Measurements from ENCODE around the gene TDRD9.

Gene TDRD9

DNA sequence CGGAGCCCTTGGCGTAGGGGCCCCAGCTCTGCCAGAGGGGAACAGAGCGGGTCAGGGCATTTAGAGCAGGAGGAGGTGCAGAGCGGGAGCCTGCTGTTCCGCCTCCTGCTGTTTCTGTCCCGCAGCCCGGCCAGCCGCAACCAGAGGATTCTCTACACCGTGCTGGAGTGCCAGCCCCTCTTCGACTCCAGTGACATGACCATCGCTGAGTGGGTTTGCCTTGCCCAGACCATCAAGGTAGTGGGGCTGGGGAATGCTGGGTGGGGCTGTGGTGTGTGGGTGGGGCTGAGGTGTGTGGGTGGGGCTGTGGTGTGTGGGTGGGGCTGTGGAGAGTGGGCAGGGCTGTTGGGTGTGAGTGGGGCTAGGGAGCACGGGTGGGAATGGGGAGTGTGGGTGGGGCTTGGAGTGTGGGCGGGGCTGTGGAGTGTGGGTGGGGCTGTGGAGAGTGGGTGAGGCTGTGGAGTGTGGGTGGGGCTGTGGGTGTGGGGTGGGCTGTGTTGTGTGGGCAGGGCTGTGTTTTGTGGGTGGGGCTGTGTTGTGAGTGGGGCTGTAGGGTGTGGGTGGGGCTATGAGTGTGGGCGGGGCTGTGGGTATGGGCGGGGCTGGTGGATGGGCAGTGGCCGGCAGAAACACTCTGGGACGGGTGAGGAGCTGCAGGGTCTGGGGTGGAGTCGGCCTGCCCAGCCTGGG lies 165.3 kb downstream of the TDRD9 start:
- no peak for DNase-seq

DNA sequence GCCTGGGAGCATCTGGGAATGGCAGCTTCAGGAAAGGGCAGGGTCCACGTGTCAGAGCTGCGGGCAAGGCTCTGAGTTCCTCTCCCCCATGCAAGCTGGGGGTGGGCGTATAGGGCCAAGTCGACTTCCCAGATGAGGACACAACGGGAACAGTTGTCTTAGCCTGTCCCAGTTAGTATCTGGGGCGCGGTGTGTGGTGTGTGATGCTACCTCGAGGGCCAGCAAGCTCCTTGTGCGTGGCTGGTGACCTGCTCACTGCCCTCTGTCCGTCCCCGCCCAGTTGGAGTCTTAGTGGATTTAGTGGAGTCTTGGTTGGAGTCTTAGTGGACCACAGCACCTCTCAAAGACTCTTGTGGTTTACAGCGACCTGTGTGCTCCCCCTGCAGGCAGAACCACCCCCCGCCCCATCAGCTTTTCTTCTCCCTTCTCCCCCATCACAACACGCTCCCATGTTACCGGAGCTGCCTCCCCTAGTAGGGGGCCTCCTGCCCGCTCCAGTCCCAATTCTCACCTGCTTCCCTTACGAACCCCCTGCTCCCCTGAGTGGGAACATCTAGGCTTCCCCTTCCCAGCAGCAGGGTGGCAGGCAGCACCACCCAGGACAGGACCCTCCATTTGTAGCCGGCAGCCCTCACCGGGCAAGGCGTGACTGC lies 165.9 kb downstream of the TDRD9 start:
- DNase-seq = no peak

DNA sequence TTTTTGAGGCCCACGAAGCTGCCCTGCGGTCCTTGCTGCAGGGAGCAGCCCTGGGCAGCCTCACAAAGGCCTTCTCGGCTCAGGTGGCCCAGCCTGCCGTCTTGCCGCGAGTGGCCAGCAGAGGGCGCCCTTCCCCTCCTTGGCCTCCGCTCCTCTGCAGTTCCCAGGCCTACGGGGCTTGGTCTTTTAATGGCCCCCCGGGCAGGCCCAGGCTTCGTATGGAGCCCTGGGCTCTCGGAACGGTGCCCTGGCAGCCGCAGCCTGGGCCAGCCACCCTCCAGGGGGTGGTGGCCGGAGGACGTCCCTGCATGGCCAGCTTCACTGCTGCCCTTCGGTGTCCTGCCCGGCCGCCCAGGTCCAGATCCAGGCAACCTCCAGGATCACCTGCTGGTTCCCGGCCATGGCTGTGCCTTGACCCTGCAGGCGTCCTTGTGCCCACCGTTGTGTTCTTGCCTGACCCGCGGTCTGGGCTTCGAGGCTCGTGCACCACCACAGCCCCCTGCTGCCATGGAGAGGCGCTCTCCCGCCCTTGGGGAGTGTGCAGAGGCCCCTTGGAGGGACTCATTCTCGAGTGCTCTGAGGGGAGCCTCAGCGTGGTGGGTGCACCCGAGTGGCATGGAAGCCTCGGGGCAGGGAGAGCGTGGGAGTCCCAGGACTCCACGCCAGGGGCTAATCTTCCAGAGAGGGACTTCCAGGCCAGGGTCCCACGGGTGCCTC lies 166.6 kb downstream of the TDRD9 start:
- DNase-seq = peak; percentile 44 to 76 (median 59)

DNA sequence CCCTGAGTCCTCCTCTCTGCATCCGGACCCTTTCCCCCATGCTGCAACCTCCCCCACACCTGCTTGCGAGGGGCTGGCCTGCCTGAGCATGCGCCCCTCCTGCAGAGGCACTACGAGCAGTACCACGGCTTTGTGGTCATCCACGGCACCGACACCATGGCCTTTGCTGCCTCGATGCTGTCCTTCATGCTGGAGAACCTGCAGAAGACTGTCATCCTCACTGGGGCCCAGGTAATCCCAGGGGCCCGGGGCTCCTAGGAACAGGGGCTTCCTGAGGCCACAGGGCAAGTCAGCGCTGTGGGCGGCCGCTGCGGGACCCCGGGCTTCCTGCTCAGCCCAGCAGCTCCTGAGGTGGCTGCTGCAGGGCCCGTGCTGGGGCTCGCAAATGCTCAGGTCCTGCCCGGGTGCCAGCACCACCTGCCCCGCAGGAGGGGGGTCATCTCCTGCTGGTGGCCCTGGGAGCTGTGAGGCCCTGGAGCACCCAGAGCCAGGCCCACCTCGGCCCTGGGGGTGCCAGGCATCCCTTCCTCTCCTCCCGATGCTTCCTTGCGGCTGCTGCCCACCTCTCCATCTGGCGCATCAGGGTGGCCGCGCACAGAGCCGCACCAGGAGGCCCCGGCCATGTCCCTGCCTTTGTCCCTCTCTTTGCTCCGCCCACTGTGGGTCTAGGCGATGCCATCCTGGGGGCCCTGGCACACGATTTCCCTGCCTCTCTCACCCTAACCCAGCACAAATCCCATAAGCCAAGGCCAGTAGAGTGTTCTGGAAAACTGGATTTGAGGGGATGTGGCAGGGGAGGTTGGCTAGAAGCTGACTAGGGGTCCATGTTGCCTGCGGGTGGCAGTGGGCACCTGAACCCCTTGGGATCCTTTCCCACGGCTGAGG lies 167.4 kb downstream of the TDRD9 start:
- DNase-seq = no peak

DNA sequence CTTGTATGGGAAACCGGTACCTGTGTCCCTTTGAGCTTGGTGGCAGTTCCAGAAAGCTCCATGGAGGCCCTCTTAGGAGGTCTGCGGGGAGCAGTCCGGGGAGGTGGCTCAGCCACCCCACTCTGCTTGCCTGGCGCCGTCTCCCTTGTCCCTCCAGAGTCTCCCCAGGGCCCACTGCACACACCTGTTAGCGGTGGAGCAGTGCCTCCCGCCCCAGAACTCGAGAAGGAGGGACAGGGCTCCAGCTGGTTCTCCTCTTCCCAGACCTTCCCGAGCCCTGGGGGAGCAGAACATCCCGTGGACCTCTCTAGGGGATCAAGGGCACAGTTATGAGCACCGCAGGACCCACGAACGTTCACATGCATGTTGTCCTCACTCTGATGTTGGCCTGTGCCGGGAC lies 168.1 kb downstream of the TDRD9 start:
- DNase-seq = no peak

DNA sequence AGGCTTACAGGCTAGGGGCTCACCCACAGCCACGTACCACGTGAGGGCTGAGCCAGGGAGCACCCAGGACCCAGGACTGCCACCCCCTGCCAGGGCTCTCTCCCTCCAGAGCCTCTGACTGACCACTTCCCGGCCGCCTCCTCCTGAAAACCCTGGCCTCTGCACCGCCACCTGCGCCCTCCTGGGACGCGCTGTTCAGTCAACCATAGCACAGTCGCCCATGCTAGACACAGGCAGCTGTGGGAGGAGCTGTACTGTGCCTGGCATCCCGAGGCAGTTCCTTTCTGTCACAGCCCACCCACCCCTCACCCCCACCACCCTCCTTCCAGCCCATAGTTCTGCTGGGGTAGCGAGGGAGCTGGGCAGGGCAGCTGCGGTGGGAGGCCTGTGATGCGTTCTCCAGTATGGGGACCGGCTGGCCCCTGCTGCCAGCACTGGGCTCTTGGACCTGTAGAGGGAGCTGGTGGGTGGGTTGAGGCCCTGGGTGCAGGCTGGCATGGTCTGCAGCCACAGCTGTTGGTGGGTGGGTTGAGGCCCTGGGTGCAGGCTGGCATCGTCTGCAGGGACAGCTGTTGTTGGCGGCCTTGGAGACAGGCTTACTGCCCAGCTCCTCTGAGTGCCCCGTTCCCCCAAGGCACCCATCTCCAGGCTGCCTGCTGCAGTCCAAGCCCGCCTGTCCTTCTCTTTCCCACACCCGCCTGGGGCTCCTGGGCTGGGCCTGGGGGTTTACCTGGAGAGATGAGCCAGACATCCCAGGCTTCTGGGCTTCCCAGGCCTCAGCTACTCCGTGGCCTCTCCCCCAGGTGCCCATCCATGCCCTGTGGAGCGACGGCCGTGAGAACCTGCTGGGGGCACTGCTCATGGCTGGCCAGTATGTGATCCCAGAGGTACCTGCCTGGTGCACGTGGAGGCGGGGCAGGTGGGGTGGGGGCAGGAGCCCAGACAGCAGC lies 168.8 kb downstream of the TDRD9 start:
- no peak for DNase-seq

DNA sequence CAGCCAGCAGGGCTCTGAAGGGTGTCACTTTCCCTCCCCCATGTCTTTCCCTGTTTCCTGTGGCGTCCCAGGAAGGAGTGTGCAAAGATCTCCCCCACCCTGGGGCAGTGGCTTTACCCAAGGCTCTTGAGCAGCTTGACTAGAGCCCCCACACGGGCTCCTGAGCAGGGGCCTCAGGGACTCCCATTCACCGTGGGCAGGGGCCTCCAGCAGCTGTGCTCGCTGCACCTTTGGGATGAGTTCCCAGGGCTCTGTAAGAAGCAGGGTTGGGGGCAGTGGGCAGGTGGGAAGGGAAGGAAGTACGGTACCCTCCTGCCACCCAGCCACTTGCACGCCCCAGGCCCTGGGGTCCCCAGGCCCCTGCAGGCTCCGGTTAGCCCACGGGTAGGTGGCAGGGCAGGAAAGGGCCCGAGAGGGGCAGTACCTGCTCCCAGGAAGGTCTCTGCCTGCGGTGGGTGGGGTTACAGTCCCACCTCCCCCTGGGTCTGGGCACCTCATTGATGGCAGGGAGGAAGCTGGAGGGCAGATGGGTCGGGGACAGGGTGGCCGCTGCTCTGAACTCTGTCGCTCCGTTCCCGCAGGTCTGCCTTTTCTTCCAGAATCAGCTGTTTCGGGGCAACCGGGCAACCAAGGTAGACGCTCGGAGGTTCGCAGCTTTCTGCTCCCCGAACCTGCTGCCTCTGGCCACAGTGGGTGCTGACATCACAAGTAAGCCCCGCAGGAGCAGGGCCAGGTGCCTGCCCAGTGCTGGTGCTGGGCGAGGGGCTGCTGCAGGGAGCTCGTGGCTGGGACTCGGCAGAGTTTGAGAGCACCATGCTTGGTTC lies 170.2 kb downstream of the TDRD9 start:
- no peak for DNase-seq

DNA sequence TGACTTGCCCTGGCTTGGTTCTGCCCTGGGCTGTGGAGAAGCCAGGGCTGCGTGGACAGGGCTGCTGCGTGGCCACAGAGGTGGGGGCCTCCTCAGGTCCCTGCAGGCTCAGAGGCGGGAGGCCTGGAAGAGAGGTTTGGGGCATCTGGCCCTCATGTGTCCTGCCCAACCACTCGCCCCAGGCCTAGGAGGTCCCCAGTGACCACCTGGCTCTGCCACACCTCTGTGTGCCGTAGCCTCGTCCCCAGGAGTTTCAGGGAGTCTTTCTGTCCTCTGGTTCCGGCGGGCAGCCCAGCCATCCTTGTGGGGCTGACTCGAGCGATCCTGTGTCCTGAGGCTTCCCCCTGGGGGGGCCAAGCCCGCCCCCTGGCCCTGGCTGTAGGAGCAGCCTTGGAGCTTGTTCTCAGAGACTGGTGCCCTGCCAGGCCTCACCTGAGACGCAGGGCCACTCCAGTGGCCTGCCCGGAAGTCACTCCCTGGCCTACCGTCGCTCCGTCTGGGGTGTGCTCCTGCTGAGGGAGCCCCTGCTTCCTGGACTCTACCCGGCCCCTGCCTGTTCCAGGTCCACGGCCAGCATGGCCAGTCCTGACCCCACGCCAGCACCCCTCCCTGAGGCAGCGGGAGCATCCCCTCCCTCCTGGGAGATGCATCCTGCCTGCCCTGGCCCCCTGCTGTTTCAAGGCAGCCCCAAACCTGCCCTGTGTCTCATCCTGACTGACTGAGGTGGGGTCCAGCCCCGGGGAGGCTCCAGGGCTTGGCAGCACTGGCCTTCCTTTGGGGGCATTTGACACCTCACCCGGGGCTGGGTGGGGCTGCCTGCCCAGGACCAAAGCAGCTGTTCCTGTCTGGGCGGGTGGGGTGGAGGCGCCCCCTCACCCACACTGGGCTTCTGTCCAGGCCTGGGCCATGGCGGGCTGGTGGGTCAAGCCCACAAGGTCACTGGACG lies 171.1 kb downstream of the TDRD9 start:
- no peak for DNase-seq

DNA sequence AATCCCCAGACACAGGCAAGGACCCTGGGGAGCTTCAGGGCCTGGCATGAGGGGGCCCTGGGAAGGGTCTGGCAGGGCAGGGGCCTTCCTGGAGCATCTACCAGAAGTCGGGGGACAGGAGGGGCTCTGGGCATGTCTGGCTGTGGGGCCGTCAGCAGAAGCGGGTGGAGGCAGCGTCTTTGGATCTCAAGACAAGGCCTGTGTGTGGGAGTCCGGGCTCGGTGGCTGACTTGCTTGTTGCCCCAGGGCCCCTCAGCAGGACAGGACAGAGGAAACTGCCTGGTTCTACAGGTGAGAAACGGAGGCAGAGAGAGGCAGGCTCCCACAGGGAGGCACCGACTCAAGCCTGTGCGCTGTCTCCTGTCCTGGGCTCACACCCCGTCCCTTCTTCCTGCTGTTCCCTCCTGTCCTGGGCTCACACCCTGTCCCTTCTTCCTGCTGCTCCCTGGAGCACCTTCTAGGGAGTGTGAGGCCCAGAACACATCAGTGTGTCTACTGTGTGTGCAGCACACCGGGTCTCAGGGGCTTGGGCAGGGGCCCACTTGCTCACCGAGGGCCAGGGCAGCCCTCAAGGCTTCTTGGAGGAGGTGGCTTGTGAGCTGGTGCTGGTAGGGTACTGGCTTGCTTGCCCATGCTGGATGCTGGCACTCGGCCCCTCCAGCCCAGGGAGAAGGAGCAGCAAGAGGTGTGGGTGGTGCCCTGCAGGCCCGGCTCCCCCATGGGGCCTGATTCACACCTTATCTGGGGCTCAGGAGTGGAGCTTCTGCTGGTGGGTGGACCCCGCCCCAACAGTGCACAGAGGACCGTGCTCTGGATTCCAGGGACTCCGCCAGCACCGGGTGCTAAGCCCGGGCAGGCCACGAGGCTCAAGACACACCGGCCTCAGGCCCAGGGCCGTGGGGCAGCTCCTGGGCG lies 172.2 kb downstream of the TDRD9 start:
- no peak for DNase-seq

DNA sequence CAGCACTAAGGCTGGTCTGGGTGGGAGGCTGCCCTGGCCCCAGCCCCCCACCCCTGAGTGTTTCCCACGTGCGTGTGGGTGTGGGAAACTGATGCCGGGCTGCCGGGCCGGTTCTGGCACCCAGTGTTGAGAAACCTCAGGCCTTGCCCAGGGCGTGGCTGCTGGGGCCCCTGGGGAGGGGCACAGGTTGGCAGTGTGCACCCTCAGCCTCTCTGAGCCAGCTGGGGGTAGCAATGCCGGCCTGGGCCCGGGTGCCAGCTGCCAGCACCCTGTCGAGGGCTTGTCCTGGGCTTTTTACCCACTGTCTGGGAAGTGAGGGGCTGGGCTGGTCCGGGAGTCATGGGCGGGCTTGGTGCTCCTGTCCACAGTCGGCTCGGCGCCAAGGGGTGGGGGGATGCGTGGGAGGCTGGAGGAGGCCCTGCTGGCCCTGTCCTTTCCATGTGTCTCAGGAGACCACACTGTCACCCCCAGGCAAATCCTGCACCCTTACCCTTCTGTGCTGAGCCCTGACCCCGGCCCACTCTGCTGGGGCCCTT lies 172.9 kb downstream of the TDRD9 start:
- no peak for DNase-seq

DNA sequence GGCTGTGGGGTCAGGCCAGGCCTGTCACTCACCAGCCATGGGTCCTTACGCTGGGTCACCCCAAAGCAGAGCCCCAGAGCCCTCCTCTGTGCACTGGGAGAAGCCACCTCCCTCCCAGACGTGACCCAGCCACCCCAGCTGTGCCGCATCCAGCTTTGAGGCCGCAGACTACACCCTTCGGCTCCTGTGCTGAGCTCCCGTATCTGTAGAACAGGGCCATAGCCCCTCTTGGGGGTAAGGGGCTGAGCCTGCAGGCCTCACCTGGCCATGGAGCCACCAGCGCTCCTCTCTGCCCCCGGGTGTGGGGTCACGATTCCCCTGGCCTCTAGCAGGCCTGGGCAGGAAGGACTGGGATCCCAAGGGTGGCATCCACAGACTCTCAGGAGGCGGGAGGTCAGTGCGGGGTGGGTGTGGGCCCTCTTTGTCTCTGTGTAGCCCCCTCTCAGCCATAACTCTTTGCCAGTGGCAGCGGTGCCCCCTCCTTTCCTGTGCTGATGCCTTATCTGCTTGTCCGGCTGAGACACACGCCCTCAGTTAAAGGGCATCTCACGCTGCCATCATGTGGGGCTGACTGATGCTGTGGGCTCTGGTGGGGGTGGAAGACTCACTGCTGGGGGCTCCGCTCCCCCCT lies 173.5 kb downstream of the TDRD9 start:
- DNase-seq = no peak
